SK-N-SH treated with all-trans-retinoic acid at 6 μM for 48 hours (cell line): ENCODE measurements around the gene TNFRSF25.

Experiments
- ATAC-seq: fragments of 200-7000 bp; cut with Tn5 transposase; 3 replicates; pipeline ENCODE4 v1.9.1; 2020; ENCODE audit warnings: mild to moderate bottlenecking, moderate library complexity
- ARNTL ChIP-seq: fragments of 450-650 bp; formaldehyde crosslinking; IDR thresholded peaks from 2 replicates; pipeline ENCODE4 v1.5.0; 2020; ENCODE audit warnings: low read depth, mild to moderate bottlenecking, moderate library complexity, borderline replicate concordance
- BACH2 ChIP-seq: fragments of 250-450 bp; sonication (Bioruptor Pico); IDR thresholded peaks from 2 replicates; pipeline ENCODE4 v1.9.0; 2021; ENCODE audit warnings: mild to moderate bottlenecking, borderline replicate concordance
- CSDC2 ChIP-seq: fragments of 250-450 bp; sonication (Bioruptor Pico); IDR thresholded peaks from 2 replicates; pipeline ENCODE4 v1.5.0; 2020; ENCODE audit warnings: mild to moderate bottlenecking, moderate library complexity
- ESRRG ChIP-seq: fragments of 250-450 bp; sonication (Bioruptor Pico); IDR thresholded peaks from 2 replicates; pipeline ENCODE4 v1.6.1; 2021; ENCODE audit warnings: mild to moderate bottlenecking
- ISL1 ChIP-seq: fragments of 250-450 bp; sonication (Bioruptor Pico); IDR thresholded peaks from 2 replicates; pipeline ENCODE4 v2.1.2; 2022; ENCODE audit warnings: mild to moderate bottlenecking, moderate library complexity
- OSR1 ChIP-seq: fragments of 250-450 bp; sonication (Bioruptor Pico); IDR thresholded peaks from 2 replicates; pipeline ENCODE4 v1.8.0; 2022; ENCODE audit warnings: moderate library complexity, mild to moderate bottlenecking, inconsistent platforms
- PPARA ChIP-seq: fragments of 250-450 bp; sonication (Bioruptor Pico); IDR thresholded peaks from 2 replicates; pipeline ENCODE4 v1.5.0; 2020; ENCODE audit warnings: mild to moderate bottlenecking, borderline replicate concordance
- RARB ChIP-seq: fragments of 250-450 bp; sonication (Bioruptor Pico); IDR thresholded peaks from 2 replicates; pipeline ENCODE4 v1.8.0; 2021; ENCODE audit warnings: mild to moderate bottlenecking, moderate library complexity
- SNAI2 ChIP-seq: fragments of 250-450 bp; sonication (Bioruptor Pico); IDR thresholded peaks from 2 replicates; pipeline ENCODE4 v1.5.0; 2020; ENCODE audit warnings: mild to moderate bottlenecking, moderate library complexity
- TCF4 ChIP-seq: fragments of 250-450 bp; sonication (Bioruptor Pico); IDR thresholded peaks from 2 replicates; pipeline ENCODE4 v1.8.0; 2021; ENCODE audit warnings: mild to moderate bottlenecking, moderate library complexity, borderline replicate concordance
- ZC3H10 ChIP-seq: fragments of 250-450 bp; sonication (Bioruptor Pico); IDR thresholded peaks from 2 replicates; pipeline ENCODE4 v1.5.1; 2021; ENCODE audit warnings: mild to moderate bottlenecking, moderate library complexity
- ZFP3 ChIP-seq: fragments of 250-450 bp; sonication (Bioruptor Pico); IDR thresholded peaks from 2 replicates; pipeline ENCODE4 v1.5.0; 2020; ENCODE audit warnings: mild to moderate bottlenecking, moderate library complexity
- ZFP30 ChIP-seq: fragments of 450-650 bp; formaldehyde crosslinking; IDR thresholded peaks from 2 replicates; pipeline ENCODE4 v1.5.0; 2022; ENCODE audit warnings: mild to moderate bottlenecking, moderate library complexity
- ZNF565 ChIP-seq: fragments of 450-650 bp; formaldehyde crosslinking; conservative IDR thresholded peaks from 2 replicates; pipeline ENCODE4 v1.5.0; 2020; ENCODE audit warnings: low read depth, mild to moderate bottlenecking, moderate library complexity
- ZNF70 ChIP-seq: fragments of 450-650 bp; formaldehyde crosslinking; IDR thresholded peaks from 2 replicates; pipeline ENCODE4 v1.5.0; 2020; ENCODE audit warnings: mild to moderate bottlenecking, moderate library complexity
- ZNF8 ChIP-seq: fragments of 450-650 bp; formaldehyde crosslinking; IDR thresholded peaks from 2 replicates; pipeline ENCODE4 v1.5.0; 2020; ENCODE audit warnings: mild to moderate bottlenecking, moderate library complexity
- TF ChIP-seq, protein P1 (sequence below): fragments of 250-450 bp; sonication (Bioruptor Pico); IDR thresholded peaks from 2 replicates; pipeline ENCODE4 v1.5.1; 2021; ENCODE audit warnings: mild to moderate bottlenecking, moderate library complexity
- TF ChIP-seq, protein P2 (sequence below): fragments of 250-450 bp; sonication (Bioruptor Pico); IDR thresholded peaks from 2 replicates; pipeline ENCODE4 v1.5.0; 2020; ENCODE audit warnings: mild to moderate bottlenecking, moderate library complexity
- TF ChIP-seq, protein P3 (sequence below): fragments of 250-450 bp; sonication (Bioruptor Pico); IDR thresholded peaks from 2 replicates; pipeline ENCODE4 v1.8.0; 2021; ENCODE audit warnings: low read depth, mild to moderate bottlenecking, moderate library complexity, borderline replicate concordance
- TF ChIP-seq, protein P4 (sequence below): fragments of 250-450 bp; sonication (Bioruptor Pico); IDR thresholded peaks from 2 replicates; pipeline ENCODE4 v1.5.1; 2020; ENCODE audit warnings: low read depth, mild to moderate bottlenecking, moderate library complexity
- TF ChIP-seq, protein P5 (sequence below): fragments of 250-450 bp; sonication (Bioruptor Pico); IDR thresholded peaks from 2 replicates; pipeline ENCODE4 v1.8.0; 2020; ENCODE audit warnings: mild to moderate bottlenecking, moderate library complexity, borderline replicate concordance

The TNFRSF25 gene

DNA sequence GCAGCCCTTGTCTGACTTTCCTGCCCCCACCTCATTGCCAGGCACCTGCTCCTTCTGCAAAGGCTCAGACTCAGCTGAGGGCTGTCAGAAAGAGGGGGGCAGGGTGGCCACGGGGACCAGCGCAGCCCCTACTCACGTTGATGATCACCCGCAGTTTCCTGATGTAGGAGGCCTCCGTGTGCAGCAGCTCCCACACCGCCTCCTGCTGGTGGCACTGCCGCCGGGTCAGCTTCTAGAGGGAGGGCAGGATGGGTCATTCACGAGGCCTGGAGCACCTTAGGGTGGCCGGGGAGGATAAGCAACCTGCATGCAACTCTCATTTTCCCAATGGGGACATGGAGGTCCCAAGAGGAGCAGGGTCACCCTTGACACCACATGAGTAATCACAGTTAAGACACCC, 6.4 kb upstream of the TNFRSF25 start:
- TF ChIP-seq, protein P1, sequence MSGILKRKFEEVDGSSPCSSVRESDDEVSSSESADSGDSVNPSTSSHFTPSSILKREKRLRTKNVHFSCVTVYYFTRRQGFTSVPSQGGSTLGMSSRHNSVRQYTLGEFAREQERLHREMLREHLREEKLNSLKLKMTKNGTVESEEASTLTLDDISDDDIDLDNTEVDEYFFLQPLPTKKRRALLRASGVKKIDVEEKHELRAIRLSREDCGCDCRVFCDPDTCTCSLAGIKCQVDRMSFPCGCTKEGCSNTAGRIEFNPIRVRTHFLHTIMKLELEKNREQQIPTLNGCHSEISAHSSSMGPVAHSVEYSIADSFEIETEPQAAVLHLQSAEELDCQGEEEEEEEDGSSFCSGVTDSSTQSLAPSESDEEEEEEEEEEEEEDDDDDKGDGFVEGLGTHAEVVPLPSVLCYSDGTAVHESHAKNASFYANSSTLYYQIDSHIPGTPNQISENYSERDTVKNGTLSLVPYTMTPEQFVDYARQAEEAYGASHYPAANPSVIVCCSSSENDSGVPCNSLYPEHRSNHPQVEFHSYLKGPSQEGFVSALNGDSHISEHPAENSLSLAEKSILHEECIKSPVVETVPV (CRISPR knock-in tag) = no peak
- TF ChIP-seq TCF4 (no peak), ZNF70 (CRISPR knock-in tag) (no peak), PPARA (CRISPR knock-in tag) (no peak), ESRRG (CRISPR knock-in tag) (no peak), ISL1 (CRISPR knock-in tag) (no peak), CSDC2 (CRISPR knock-in tag) (no peak), ZC3H10 (CRISPR knock-in tag) (no peak), ZNF8 (CRISPR knock-in tag) (no peak), ZNF565 (CRISPR knock-in tag) (no peak)
- TF ChIP-seq, protein P2, sequence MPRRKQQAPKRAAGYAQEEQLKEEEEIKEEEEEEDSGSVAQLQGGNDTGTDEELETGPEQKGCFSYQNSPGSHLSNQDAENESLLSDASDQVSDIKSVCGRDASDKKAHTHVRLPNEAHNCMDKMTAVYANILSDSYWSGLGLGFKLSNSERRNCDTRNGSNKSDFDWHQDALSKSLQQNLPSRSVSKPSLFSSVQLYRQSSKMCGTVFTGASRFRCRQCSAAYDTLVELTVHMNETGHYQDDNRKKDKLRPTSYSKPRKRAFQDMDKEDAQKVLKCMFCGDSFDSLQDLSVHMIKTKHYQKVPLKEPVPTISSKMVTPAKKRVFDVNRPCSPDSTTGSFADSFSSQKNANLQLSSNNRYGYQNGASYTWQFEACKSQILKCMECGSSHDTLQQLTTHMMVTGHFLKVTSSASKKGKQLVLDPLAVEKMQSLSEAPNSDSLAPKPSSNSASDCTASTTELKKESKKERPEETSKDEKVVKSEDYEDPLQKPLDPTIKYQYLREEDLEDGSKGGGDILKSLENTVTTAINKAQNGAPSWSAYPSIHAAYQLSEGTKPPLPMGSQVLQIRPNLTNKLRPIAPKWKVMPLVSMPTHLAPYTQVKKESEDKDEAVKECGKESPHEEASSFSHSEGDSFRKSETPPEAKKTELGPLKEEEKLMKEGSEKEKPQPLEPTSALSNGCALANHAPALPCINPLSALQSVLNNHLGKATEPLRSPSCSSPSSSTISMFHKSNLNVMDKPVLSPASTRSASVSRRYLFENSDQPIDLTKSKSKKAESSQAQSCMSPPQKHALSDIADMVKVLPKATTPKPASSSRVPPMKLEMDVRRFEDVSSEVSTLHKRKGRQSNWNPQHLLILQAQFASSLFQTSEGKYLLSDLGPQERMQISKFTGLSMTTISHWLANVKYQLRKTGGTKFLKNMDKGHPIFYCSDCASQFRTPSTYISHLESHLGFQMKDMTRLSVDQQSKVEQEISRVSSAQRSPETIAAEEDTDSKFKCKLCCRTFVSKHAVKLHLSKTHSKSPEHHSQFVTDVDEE (CRISPR knock-in tag) = no peak
- ATAC-seq = no peak

DNA sequence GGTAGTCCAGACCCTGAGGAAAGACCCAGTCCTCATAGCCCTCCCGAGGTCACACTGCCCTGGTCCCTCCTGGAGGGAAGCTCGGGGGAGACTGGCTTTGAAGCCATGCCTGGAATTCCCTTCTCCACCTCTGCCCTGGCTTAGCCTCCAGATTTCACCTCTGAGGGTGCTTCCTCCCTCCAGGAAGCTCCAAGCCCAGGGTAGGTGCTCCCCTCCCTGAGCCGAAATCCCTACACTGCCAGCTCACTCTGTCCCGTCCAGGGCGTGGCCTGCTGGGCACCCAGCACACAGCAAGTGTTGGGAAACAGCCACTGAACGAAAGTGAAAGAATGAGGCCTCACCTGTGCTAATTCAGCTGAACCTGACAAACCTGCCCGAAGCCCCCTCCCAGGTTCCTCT, 6.0 kb upstream of the TNFRSF25 start:
- no peak for ATAC-seq
- TF ChIP-seq BACH2 (CRISPR knock-in tag) = no peak
- TF ChIP-seq OSR1 = no peak
- TF ChIP-seq, protein P3, sequence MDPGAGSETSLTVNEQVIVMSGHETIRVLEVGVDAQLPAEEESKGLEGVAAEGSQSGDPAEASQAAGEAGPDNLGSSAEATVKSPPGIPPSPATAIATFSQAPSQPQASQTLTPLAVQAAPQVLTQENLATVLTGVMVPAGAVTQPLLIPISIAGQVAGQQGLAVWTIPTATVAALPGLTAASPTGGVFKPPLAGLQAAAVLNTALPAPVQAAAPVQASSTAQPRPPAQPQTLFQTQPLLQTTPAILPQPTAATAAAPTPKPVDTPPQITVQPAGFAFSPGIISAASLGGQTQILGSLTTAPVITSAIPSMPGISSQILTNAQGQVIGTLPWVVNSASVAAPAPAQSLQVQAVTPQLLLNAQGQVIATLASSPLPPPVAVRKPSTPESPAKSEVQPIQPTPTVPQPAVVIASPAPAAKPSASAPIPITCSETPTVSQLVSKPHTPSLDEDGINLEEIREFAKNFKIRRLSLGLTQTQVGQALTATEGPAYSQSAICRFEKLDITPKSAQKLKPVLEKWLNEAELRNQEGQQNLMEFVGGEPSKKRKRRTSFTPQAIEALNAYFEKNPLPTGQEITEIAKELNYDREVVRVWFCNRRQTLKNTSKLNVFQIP (CRISPR knock-in tag) = no peak
- TF ChIP-seq, protein P4, sequence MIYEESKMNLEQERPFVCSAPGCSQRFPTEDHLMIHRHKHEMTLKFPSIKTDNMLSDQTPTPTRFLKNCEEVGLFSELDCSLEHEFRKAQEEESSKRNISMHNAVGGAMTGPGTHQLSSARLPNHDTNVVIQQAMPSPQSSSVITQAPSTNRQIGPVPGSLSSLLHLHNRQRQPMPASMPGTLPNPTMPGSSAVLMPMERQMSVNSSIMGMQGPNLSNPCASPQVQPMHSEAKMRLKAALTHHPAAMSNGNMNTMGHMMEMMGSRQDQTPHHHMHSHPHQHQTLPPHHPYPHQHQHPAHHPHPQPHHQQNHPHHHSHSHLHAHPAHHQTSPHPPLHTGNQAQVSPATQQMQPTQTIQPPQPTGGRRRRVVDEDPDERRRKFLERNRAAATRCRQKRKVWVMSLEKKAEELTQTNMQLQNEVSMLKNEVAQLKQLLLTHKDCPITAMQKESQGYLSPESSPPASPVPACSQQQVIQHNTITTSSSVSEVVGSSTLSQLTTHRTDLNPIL (CRISPR knock-in tag) = no peak
- no peak for TF ChIP-seq ZFP3 (CRISPR knock-in tag)
- TF ChIP-seq, protein P5, sequence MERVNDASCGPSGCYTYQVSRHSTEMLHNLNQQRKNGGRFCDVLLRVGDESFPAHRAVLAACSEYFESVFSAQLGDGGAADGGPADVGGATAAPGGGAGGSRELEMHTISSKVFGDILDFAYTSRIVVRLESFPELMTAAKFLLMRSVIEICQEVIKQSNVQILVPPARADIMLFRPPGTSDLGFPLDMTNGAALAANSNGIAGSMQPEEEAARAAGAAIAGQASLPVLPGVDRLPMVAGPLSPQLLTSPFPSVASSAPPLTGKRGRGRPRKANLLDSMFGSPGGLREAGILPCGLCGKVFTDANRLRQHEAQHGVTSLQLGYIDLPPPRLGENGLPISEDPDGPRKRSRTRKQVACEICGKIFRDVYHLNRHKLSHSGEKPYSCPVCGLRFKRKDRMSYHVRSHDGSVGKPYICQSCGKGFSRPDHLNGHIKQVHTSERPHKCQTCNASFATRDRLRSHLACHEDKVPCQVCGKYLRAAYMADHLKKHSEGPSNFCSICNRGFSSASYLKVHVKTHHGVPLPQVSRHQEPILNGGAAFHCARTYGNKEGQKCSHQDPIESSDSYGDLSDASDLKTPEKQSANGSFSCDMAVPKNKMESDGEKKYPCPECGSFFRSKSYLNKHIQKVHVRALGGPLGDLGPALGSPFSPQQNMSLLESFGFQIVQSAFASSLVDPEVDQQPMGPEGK (CRISPR knock-in tag) = no peak
- no peak for TF ChIP-seq SNAI2 (CRISPR knock-in tag)
- TF ChIP-seq TCF4 = no peak
- no peak for TF ChIP-seq ESRRG (CRISPR knock-in tag)
- no peak for TF ChIP-seq PPARA (CRISPR knock-in tag)
- TF ChIP-seq, protein P2 (CRISPR knock-in tag) = no peak
- TF ChIP-seq ZNF70 (CRISPR knock-in tag) = no peak
- TF ChIP-seq ISL1 (CRISPR knock-in tag) = no peak
- no peak for TF ChIP-seq ZFP30 (CRISPR knock-in tag)
- TF ChIP-seq ARNTL (CRISPR knock-in tag) = no peak
- no peak for TF ChIP-seq RARB
- TF ChIP-seq, all 23 proteins: peak for 0
